ENCODE results near the gene CLEC2D.
"Not testable (repeated sequence)": the region's sequence is repeated elsewhere in the genome, so short reads cannot be mapped to it uniquely, and the experiment has no call there.

CLEC2D gene

DNA sequence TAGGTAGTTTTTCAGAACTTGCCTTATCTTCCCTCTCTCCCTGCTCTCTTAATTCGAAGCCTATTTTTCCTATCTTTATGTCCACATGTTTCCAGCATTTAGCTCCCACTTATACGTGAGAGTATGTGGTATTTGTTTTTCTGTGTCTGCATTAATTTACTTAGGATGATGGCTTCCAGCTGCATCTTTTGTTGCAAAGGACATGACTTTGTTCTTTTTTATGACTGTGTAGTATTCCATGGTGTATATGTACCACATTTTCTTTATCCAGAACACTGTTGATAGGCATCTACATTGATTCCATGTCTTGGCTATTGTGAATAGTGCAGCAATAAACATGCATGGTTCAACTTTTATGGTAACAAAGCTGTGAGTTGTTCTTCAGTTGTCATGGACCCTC, 7.8 kb upstream of the CLEC2D start:
- peaks cover 80% of the 10 kb centered on the region for H3K36me3 ChIP-seq (ENCODE audit: insufficient read depth, low read length)

DNA sequence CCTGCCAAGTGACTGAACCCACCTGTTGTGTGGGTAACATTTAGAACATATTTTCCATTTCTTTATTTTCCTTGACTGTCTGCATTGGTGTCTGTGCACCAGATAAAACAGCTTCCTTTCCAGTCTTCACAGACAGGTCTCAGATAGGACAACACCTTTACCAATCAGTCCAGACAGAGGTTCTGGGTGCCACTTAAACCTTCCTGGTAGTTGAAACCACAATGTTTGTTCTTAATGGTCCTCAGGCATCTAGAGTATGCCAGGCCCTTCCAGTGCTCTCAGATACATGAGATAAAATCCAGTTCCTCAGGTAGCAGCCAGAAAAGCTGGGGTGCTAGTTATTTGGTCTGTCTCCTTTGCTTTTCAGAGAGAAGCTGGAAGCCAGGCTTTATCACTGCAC, 7.0 kb upstream of the CLEC2D start:
- Histone ChIP-seq H3K4me3 (ENCODE audit: low read length) (no peak overlapping the region), H3K9me3 (ENCODE audit: insufficient read depth, low read depth, low read length) (peaks cover 5% of the 10 kb centered on the region; the same call in 1 of the 2 replicates), H3K9ac (ENCODE audit: low read depth, low read length) (no peak overlapping the region), H3K27ac (ENCODE audit: low read depth, low read length) (no peak overlapping the region), H3K4me1 (ENCODE audit: insufficient read depth, low read length) (no peaks in the 10 kb centered on the region), H3K27me3 (ENCODE audit: insufficient read depth, low read length) (no peaks in the 10 kb centered on the region), H3K36me3 (ENCODE audit: insufficient read depth, low read length) (peaks cover 72% of the 10 kb centered on the region)

More for the DNA sequence above, 7.8 kb upstream of the CLEC2D start:
- no peak overlapping the region for H3K9ac ChIP-seq (ENCODE audit: low read depth, low read length)
- no peaks in the 10 kb centered on the region for H3K4me1 ChIP-seq (ENCODE audit: insufficient read depth, low read length)
- 100% methylated on average over 2 of the region's 2 CpGs for WGBS
- peaks cover 5% of the 10 kb centered on the region; the same call in 1 of the 2 replicates for H3K9me3 ChIP-seq (ENCODE audit: insufficient read depth, low read depth, low read length)
- no peak overlapping the region for H3K4me3 ChIP-seq (ENCODE audit: low read length)
- H3K27ac ChIP-seq (ENCODE audit: low read depth, low read length): no peak overlapping the region
- no peaks in the 10 kb centered on the region for H3K27me3 ChIP-seq (ENCODE audit: insufficient read depth, low read length)

DNA sequence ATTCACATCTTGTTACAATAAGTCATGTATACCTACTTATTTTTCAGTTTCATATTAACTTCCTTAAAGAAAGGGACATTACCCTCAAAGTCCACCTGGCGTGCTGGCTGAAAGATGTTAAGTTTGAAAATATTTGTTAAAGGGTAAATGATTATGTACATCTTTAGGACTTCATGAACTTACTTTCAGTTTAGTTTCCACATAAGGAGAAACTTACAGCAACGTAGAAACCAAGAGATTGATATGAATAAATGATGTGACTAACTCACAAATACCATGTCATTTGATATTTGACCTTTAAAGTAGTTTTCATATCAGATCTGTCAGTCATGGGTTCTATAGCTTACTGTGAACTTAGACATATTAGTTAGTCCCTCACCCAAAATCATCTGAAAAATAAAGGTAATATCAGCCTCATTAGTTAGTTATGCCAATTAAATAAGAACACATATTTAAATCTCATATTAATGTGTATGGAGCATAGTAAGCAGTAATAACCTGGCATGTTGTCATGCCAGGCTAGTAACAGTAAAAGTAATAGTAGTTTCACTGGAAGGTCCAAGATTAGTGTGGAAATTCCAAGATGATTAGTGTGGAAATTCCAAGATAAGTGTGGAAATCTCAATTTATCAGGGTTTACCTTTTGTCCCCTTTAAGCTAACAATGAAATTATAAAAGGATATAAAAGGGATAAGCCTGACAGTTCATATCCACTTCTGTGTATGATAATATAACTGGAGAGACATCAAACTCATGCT, 1.9 kb upstream of the CLEC2D start:
- no peaks in the 10 kb centered on the region for H3K4me1 ChIP-seq (ENCODE audit: insufficient read depth, low read length)
- no peak overlapping the region for H3K4me3 ChIP-seq (ENCODE audit: low read length)
- H3K27me3 ChIP-seq (ENCODE audit: insufficient read depth, low read length): no peaks in the 10 kb centered on the region
- no CpG with 5 or more reads among the region's 2 CpGs for WGBS
- H3K36me3 ChIP-seq (ENCODE audit: insufficient read depth, low read length): peaks cover 23% of the 10 kb centered on the region
- H3K9ac ChIP-seq (ENCODE audit: low read depth, low read length): no peak overlapping the region
- H3K27ac ChIP-seq (ENCODE audit: low read depth, low read length): no peak overlapping the region
- H3K9me3 ChIP-seq (ENCODE audit: insufficient read depth, low read depth, low read length): no peaks in the 10 kb centered on the region

DNA sequence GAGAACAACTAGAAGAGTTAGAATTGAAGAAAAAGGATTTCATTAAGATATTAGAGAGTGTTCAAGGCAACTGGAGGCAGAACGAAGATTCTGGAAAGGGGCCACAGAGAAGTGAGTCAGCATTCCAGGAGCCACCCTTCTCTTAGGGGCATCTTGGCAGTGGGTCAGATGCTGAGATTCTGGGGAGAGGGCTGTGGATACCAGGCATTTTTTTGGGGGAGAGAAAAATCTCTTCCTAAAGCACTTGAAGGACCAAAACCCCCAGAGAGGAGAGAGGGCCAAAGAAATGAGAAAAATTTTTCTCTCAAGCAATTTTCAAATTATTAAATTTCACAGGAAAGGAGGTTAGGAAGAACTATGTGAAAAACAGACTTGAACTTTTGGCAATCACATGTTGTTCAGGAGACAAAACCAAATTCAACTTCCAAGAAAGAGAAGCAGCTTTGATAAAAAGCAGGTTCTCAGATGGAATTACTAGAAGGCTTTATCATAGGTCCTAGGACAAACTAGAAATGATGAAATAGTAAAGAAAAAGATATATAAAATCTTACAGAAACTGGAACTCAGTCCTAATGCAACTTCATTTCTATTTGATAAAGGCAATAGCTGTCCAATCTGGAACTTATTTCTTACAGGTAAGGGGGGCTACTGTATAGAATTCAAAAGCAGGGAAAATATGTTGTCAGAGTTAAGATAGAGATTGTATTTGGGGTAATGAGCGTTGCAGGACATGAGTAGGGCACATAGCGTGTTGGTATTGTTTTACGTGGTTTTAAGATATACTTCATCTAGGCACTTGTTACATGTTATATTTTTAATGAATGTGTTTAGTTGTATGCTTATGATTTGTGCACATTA, 1.1 kb upstream of the CLEC2D start:
- Histone ChIP-seq H3K9ac (ENCODE audit: low read depth, low read length) (no peak overlapping the region), H3K27ac (ENCODE audit: low read depth, low read length) (no peak overlapping the region), H3K36me3 (ENCODE audit: insufficient read depth, low read length) (peaks cover 16% of the 10 kb centered on the region), H3K9me3 (ENCODE audit: insufficient read depth, low read depth, low read length) (no peaks in the 10 kb centered on the region), H3K4me3 (ENCODE audit: low read length) (no peak overlapping the region), H3K4me1 (ENCODE audit: insufficient read depth, low read length) (no peaks in the 10 kb centered on the region), H3K27me3 (ENCODE audit: insufficient read depth, low read length) (no peaks in the 10 kb centered on the region)
- WGBS: 91% methylated on average over 4 of the region's 4 CpGs

DNA sequence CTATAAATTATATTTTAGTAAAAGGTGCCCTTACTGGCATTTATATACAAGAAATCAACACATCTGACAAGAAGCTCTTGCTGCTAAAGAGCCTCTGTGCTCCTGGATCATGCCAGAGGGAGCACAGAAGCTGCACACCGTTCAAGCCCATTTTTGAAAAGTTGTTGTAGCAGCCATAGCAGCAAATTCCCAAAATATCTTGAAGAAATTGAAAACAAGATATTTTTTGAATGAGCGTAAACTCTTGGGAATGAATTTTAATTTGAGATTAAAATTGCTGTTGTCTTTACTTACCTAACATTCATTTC, 540 bp upstream of the CLEC2D start:
- no peak overlapping the region for H3K27ac ChIP-seq (ENCODE audit: low read depth, low read length)
- no peak overlapping the region for H3K9ac ChIP-seq (ENCODE audit: low read depth, low read length)
- no peaks in the 10 kb centered on the region for H3K27me3 ChIP-seq (ENCODE audit: insufficient read depth, low read length)
- H3K4me3 ChIP-seq (ENCODE audit: low read length): no peak overlapping the region
- peaks cover 14% of the 10 kb centered on the region for H3K36me3 ChIP-seq (ENCODE audit: insufficient read depth, low read length)
- H3K9me3 ChIP-seq (ENCODE audit: insufficient read depth, low read depth, low read length): no peaks in the 10 kb centered on the region
- 94% methylated on average over 1 of the region's 2 CpGs for WGBS
- 0 out of 2 replicates have a peak, but pooled peaks cover 5% of the 10 kb centered on the region for H3K4me1 ChIP-seq (ENCODE audit: insufficient read depth, low read length)

DNA sequence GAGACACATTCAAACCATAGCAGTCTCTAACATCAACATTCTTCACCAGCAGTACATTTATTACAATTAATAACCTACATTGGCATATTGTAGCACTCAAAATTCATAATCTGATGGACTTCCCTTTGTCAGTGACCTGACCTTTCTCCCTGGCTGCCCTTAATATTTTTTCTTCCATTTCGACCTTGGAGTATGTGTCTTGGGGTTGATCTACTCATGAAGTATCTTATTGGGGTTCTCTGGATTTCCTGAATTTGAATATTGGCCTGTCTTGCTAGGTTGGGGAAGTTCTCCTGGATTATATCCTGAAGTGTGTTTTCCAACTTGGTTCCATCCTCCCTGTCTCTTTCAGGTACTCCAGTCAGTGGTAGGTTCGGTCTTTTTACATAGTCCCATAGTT, 2.8 kb downstream of the CLEC2D start:
- not testable (repeated sequence) for H3K27ac ChIP-seq (ENCODE audit: low read depth, low read length); H3K27me3 ChIP-seq (ENCODE audit: insufficient read depth, low read length); H3K4me3 ChIP-seq (ENCODE audit: low read length); H3K36me3 ChIP-seq (ENCODE audit: insufficient read depth, low read length); H3K9me3 ChIP-seq (ENCODE audit: insufficient read depth, low read depth, low read length); H3K9ac ChIP-seq (ENCODE audit: low read depth, low read length); H3K4me1 ChIP-seq (ENCODE audit: insufficient read depth, low read length)
- WGBS: 89% methylated on average over 2 of the region's 2 CpGs

DNA sequence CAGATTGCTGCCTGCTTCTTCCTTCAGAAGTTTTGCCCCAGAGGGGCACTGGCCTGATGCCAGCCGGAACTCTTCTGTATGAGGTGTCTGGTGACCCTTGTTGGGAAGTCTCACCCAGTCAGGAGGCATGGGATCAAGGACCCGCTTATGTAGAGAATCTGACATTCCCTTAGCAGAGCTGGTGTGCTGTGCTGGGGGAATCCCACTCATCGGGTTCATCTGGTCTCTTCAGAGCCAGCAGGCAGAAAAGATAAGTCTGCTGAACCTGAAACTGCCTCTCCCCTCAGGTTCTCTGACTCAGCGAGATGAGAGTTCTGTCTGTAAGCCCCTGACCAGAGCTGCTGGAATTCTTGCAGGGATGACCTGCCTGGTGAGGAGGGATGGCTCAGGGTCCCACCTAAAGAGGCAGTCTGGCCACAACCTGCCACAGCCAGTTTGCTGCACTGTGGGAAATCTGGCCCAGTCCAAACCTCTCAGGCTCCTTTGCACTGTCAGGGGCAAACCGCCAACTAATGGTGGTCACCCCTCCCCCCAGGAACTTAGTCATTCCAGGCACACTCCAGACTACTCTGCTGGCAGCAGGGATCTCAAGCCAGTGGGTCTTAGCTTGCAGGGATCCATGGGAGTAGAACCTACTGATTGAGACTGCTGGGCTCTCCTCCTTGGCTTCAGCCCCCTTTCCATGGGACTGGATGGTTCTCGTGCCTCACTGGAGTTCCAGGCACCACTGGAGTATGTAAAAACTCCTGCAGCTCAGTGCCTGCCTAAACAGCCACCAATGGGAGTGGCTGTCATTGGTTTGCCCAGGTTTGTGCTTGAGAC, 4.1 kb downstream of the CLEC2D start:
- H3K9me3 ChIP-seq (ENCODE audit: insufficient read depth, low read depth, low read length): no peaks in the 10 kb centered on the region
- 75% methylated on average over 6 of the region's 6 CpGs for WGBS
- H3K36me3 ChIP-seq (ENCODE audit: insufficient read depth, low read length): no peaks in the 10 kb centered on the region
- no peak overlapping the region for H3K27ac ChIP-seq (ENCODE audit: low read depth, low read length)
- no peaks in the 10 kb centered on the region for H3K27me3 ChIP-seq (ENCODE audit: insufficient read depth, low read length)
- 0 out of 2 replicates have a peak, but pooled peaks cover 5% of the 10 kb centered on the region for H3K4me1 ChIP-seq (ENCODE audit: insufficient read depth, low read length)
- no peak overlapping the region for H3K9ac ChIP-seq (ENCODE audit: low read depth, low read length)
- H3K4me3 ChIP-seq (ENCODE audit: low read length): no peak overlapping the region

DNA sequence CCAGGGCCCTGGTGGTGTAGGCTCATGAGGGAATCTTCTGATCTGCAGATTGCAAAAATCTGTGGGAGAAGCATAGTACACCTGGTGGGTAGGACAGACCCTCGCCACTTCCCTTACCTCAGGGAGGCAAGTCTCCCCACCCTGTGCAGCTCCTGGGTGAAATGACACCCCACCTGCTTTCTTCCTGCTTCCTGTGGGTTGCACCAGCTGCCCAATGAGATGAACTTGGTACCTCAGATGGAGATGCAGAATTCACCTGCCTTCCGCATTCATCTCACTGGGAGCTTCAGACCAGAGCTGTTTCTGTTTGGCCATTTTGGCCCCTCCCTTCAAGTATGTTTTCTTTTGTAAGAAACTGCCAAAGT, 4.7 kb downstream of the CLEC2D start:
- Histone ChIP-seq H3K9ac (ENCODE audit: low read depth, low read length) (no peak overlapping the region), H3K4me1 (ENCODE audit: insufficient read depth, low read length) (0 out of 2 replicates have a peak, but pooled peaks cover 5% of the 10 kb centered on the region), H3K36me3 (ENCODE audit: insufficient read depth, low read length) (no peaks in the 10 kb centered on the region), H3K9me3 (ENCODE audit: insufficient read depth, low read depth, low read length) (no peaks in the 10 kb centered on the region), H3K27me3 (ENCODE audit: insufficient read depth, low read length) (no peaks in the 10 kb centered on the region), H3K4me3 (ENCODE audit: low read length) (no peak overlapping the region), H3K27ac (ENCODE audit: low read depth, low read length) (no peak overlapping the region)
- 95% methylated on average over 2 of the region's 2 CpGs for WGBS

DNA sequence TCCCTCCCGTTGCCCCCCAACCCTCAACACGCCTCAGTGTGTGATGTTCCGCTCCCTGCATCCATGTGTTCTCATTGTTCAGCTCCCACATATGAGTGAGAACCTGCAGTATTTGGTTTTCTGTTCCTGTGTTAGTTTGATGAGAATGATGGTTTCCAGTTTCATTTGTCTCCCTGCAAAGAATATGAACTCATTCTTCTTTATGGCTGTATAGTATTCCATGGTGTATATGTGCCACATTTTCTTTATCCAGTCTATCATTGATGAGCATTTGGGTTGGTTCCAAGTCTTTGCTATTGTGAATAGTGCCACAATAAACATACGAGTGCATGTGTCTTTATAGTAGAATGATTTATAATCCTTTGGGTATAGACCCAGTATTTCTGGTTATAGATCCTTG, 13.0 kb downstream of the CLEC2D start:
- not testable (repeated sequence) for H3K4me1 ChIP-seq (ENCODE audit: insufficient read depth, low read length); H3K9me3 ChIP-seq (ENCODE audit: insufficient read depth, low read depth, low read length); H3K4me3 ChIP-seq (ENCODE audit: low read length); H3K27me3 ChIP-seq (ENCODE audit: insufficient read depth, low read length); H3K27ac ChIP-seq (ENCODE audit: low read depth, low read length); H3K9ac ChIP-seq (ENCODE audit: low read depth, low read length)
- H3K36me3 ChIP-seq (ENCODE audit: insufficient read depth, low read length): peaks cover 13% of the 10 kb centered on the region; the same call in 1 of the 2 replicates
- 96% methylated on average over 4 of the region's 4 CpGs for WGBS

DNA sequence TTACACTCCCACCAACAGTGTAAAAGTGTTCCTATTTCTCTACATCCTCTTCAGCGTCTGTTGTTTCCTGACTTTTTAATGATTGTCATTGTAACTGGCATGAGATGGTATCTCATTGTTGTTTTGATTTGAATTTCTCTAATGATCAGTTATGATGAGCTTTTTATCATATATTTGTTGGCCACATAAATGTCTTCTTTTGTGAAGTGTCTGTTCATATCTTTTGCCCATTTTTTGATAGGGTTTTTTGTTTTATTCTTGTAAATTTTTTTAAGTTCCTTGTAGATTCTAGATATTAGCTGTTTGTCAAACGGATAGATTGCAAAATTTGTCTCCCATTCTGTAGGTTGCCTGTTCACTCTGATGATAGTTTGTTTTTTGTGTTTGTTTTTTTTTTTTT, 13.4 kb downstream of the CLEC2D start:
- not testable (repeated sequence) for H3K9ac ChIP-seq (ENCODE audit: low read depth, low read length); H3K27ac ChIP-seq (ENCODE audit: low read depth, low read length); H3K4me1 ChIP-seq (ENCODE audit: insufficient read depth, low read length); H3K9me3 ChIP-seq (ENCODE audit: insufficient read depth, low read depth, low read length); H3K4me3 ChIP-seq (ENCODE audit: low read length); H3K27me3 ChIP-seq (ENCODE audit: insufficient read depth, low read length)
- WGBS: 100% methylated on average over 2 of the region's 2 CpGs
- H3K36me3 ChIP-seq (ENCODE audit: insufficient read depth, low read length): peaks cover 15% of the 10 kb centered on the region

DNA sequence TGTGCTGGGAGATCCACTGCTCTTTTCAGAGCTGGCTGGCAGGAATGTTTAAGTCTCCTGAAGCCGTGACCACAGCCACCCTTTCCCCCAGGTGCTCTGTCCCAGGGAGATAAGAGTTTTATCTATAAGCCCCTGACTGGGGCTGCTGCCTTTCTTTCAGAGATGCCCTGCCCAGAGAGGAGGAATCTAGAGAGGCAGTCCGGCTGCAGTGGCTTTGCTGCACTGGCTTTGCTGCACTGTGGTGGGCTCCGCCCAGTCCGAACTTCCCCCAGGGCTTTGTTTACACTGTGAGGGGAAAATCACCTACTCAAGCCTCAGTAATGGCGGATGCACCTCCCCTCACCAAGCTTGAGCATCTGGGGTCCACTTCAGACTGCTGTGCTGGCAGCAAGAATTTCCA, 15.9 kb downstream of the CLEC2D start:
- H3K4me1 ChIP-seq (ENCODE audit: insufficient read depth, low read length); H3K27me3 ChIP-seq (ENCODE audit: insufficient read depth, low read length); H3K27ac ChIP-seq (ENCODE audit: low read depth, low read length); H3K4me3 ChIP-seq (ENCODE audit: low read length); H3K9me3 ChIP-seq (ENCODE audit: insufficient read depth, low read depth, low read length); H3K9ac ChIP-seq (ENCODE audit: low read depth, low read length): not testable (repeated sequence)
- WGBS: 88% methylated on average over 5 of the region's 5 CpGs
- H3K36me3 ChIP-seq (ENCODE audit: insufficient read depth, low read length): peaks cover 37% of the 10 kb centered on the region

Measured in HUES64 (cell line).